CD4-positive, alpha-beta T cell treated with Interleukin-10 for 1 hour (primary cell): ENCODE results near the gene ZG16.
A peak's percentile ranks its signal among the peaks of the same experiment; 100 is the strongest.

Experiments
- DNase-seq: peaks from one replicate; pipeline ENCODE4 v3.0.0-alpha.2; 2020

ZG16 gene

DNA sequence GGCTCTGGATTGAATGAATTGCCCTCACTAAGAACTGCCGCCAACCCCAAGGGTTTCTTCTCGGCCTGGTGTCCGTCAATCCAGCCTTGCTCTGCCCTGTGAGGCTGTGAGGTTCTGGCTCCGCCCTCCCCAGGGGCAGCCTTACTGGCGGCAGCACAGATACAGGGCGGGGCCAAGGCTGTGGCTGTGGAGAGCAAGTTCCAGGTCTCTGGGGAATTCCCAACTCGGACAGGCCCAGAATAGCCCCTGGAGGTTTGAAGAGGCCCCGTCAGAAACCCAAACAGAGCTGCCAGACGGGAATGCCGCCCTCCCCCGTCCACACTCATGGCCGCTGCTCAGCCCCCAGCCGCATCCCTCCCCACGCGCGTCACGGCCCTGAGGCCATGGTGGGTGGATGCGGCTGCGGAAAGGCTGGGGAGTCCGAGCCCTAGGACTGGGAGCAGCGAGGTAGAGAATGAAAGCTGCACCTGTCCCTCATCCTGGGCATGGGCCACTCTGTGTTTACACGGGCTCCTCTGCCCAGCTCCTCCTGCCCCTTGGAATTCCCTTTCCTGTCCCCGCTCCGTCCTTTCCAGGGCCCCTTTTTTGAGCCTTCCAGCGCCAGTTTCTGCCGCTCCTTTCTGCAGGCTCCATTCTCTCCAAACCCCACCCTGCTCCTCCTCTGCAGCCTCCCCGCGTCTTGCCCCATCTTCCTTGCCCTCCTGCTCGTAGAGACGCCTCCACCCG, 33.3 kb downstream of the ZG16 start:
- peak; percentile 84 for DNase-seq

DNA sequence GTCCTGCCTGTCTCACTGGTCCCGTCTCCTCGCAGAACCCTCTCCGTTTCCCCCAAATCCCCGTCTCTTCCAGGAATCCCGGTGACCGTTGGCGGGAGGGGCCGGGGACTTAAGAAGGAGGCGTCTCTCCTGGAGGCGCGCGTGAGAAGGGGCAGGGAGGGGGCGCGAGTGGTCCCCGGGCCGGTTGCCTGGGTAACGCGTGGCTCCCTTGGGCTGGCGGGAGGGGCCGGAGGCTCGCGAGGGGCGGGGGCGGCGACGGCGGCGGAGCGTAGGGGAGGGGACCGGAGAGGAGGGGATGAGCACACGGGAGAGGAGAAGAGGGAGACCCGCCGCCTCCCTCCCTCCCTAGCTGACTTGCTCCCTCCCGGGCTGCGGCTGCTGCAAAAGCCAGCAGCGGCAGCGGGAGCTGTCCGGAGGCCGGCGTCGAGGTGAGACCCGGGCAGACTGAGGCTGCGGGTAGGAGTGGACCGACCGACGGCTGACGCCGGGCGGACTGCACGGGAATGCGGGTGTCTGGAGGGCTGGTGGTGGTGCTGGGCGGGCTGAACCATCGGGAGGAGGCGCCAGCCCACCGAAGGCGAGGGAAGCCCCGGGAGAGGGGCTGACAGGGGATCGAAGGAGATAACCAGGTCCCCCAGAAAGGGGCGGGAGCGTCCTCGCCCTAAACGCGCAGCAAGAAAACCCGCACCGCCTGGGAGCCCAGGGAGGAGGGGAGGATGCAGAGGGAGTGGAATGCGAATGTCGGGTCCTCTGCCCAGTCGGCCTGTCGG, 34.0 kb downstream of the ZG16 start, which contains the start of gene PRRT2:
Gene PRRT2, plus strand, starts transcription at position 298 of the 770 bp plus-strand sequence. CDS start 862 bp downstream, outside the sequence.
- DNase-seq: peak; percentile 62

DNA sequence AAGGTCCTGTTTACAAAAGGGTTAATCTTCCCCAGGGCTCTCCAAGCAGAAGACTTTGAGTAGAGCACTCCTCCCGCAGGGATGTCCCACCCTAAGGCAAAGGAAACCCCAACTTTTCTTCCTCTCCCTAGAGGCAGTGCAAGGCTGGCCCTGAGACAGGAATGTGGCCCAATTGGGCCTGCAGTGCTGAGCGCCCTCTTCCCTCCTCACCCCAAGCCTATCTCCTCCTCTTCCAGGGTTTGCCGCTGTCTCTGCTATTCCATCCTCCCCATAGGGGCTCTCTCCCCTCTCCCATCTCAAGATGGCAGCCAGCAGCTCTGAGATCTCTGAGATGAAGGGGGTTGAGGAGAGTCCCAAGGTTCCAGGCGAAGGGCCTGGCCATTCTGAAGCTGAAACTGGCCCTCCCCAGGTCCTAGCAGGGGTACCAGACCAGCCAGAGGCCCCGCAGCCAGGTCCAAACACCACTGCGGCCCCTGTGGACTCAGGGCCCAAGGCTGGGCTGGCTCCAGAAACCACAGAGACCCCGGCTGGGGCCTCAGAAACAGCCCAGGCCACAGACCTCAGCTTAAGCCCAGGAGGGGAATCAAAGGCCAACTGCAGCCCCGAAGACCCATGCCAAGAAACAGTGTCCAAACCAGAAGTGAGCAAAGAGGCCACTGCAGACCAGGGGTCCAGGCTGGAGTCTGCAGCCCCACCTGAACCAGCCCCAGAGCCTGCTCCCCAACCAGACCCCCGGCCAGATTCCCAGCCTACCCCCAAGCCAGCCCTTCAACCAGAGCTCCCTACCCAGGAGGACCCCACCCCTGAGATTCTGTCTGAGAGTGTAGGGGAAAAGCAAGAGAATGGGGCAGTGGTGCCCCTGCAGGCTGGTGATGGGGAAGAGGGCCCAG, 34.9 kb downstream of the ZG16 start:
- DNase-seq: no peak

DNA sequence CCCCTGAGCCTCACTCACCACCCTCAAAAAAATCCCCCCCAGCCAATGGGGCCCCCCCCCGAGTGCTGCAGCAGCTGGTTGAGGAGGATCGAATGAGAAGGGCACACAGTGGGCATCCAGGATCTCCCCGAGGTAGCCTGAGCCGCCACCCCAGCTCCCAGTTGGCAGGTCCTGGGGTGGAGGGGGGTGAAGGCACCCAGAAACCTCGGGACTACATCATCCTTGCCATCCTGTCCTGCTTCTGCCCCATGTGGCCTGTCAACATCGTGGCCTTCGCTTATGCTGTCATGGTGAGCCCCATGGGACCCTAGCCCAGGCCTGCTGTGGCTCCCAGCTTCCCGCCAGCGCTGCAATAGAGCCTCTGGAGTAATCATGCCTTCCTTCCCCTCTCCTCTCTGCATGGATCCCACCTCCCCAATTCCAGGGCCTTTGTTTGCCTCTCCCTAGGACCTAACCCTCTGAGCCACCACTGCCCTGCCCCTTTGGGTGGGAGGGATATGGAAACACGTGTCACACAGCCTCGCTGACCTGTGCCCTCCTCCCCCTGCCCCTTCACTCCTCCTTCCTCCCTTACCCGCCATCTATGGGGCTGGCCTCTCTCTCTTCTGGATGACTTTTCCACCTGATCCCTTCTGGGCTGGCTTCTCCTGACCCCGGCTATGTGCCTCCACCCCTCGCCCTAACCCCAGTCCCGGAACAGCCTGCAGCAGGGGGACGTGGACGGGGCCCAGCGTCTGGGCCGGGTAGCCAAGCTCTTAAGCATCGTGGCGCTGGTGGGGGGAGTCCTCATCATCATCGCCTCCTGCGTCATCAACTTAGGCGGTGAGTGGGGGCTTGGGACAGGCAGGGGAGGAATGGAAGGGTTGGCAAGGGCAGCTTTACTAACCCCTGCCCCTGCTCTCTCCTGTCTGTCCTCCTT, 35.8 kb downstream of the ZG16 start:
- no peak for DNase-seq

DNA sequence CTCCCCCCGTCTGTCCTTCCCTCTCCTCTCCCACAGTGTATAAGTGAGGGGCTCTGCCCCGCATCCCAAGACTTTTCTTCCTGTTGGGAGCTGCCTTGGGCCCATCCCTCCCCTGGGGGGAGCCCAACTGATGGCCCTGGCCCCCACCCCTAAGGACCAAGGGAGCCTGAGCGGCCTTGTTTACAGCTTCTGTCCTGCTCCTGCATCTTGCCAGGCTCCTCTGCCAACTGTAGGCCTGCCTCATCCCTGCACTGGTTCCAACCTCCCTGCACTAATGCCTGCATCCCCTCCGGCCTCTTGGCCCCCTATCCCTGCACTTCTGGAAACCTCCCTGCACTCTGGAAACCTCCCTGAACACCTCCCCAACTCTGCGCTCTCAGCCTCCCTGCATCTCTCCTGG, 36.5 kb downstream of the ZG16 start:
- DNase-seq: no peak

DNA sequence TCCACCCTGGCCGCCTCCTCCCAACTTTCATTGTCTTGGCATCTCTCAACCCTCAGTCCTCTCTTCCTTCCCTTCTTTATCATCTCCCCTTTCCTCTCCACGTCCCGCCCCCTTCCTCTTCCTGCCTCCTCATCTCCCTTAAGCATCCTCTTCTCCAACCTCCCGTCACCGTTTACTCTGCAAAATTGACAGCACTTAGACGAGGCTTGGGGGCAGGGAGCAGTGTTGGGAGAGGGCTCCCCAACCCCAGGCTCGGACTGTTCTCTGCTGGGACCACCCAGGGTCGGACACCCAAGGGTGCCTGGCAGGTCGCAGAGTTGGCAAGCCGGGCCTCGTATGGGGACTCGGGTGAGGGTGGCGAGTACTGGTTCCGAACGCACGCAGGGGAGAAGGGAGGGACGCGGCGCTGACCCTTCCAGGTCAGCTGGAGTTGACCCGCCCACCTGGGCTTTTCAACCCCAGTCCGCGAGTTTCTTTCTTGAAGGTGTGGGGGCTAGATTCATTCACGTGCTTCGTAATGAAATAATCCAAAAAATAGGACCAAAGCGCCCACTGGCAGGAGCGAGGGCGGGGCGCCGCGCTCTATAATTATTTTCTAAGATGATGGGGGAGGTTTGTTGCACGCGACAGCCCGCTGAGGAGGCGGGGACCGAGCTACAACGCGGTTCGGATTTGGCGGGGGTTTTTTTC, 37.1 kb downstream of the ZG16 start:
- no peak for DNase-seq

DNA sequence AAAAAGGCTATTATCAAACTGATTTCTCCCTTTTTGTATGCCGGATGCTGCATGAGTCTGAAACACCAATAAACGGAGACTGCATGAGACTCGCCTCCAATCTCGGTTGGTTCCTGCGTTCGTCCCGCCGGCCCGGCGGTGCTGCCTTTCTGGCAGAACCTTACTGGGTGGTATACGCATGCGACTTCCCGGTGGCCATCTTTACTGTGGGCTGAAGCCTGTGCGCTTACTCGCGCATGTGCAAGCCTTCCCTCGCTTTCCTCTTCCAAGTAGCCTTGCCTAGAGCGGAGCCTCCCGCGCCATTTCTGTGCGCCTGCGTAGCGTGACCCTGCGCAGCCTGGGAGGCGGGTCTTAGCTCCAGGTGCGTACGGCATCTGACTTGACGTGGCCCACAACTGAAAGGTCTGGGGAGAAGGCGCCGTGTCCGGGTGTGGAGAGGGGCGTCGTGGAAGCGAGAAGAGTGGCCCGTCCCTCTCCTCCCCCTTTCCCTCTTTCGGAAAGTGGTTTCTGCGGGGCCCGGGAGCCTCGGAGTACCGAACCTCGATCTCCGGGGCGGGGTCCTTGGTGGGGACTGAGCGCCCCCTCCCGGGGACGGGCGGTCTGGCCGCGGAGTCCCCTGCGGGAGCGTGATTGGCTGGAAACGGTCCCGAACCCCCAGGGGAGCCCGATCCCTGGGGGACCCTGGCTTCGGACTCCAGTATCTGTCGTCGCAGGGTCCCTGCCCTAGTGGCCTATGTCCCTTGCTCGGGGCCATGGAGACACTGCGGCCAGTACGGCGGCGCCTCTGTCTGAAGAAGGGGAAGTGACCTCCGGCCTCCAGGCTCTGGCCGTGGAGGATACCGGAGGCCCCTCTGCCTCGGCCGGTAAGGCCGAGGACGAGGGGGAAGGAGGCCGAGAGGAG, 38.0 kb downstream of the ZG16 start, which contains the start of gene PAGR1:
Gene PAGR1, plus strand, starts transcription at position 360 of the 901 bp plus-strand sequence. Its CDS starts 374 bp downstream, at position 734.
- DNase-seq: peak; percentile 100

DNA sequence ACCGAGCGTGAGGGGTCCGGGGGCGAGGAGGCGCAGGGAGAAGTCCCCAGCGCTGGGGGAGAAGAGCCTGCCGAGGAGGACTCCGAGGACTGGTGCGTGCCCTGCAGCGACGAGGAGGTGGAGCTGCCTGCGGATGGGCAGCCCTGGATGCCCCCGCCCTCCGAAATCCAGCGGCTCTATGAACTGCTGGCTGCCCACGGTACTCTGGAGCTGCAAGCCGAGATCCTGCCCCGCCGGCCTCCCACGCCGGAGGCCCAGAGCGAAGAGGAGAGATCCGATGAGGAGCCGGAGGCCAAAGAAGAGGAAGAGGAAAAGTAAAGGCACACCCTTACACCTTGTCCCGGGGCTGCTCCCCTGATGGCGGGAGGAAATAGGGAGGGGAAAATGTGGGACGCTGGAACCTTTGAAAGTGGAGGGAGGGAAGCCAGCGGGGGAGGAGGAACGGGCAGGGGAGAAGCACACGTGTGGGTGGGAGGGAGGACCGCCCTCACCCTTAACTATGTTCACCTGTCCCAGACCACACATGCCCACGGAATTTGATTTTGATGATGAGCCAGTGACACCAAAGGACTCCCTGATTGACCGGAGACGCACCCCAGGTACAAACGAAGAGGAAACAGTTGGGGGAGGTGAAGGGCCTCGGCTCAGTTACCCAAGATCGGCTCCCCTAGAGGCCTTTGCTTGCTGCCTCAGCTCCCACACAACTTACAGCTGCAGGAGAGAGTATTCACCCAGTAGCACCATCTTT, 38.8 kb downstream of the ZG16 start:
- DNase-seq: peak; percentile 56

DNA sequence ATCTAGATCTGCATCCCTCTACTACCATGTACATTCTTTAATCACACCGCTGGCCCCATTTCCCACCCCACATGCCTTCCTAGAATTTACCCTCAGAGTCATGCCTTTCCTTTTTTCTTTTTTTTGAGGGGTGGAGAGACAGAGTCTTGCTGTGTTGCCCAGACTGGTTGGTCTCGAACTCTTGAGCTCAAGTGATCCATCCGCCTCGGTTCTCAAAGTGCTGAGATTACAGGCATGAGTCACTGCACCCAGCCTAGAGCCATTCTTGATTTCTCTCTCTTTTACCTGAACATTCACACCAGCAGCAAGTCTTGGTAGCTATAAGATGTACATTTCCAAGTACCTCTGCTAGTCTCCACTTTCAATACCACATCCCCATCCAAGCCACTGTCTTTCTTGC, 40.0 kb downstream of the ZG16 start:
- DNase-seq: no peak

DNA sequence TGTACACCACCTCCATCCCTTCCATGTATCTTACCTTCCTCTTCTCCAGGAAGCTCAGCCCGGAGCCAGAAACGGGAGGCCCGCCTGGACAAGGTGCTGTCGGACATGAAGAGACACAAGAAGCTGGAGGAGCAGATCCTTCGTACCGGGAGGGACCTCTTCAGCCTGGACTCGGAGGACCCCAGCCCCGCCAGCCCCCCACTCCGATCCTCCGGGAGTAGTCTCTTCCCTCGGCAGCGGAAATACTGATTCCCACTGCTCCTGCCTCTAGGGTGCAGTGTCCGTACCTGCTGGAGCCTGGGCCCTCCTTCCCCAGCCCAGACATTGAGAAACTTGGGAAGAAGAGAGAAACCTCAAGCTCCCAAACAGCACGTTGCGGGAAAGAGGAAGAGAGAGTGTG, 41.5 kb downstream of the ZG16 start:
- no peak for DNase-seq

DNA sequence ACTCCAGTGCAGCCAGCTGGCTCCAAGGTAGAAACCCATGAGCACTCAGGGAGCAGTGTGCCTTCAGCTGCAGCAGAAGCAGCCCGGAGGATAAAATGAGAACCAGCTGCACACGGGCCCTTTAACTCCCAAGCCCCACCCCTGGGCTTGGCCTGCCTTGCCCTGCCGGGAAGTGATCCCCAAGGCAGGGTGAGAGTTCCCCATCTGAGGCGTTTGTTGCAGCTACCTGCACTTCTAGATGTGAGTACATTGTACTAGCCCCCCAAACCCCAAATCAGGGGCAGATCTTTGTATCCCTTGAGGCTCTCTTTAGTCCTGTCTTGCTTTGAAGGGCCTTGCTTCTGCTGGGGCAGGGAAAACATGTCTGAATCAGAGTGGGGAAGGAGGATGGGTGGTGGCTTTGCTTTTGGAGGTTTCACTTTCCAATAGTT, 42.2 kb downstream of the ZG16 start, which contains the start of gene MVP:
Gene MVP, plus strand, starts transcription at position 192 of the 431 bp plus-strand sequence. CDS start 10,088 bp downstream, outside the sequence.
- peak; percentile 81 for DNase-seq

DNA sequence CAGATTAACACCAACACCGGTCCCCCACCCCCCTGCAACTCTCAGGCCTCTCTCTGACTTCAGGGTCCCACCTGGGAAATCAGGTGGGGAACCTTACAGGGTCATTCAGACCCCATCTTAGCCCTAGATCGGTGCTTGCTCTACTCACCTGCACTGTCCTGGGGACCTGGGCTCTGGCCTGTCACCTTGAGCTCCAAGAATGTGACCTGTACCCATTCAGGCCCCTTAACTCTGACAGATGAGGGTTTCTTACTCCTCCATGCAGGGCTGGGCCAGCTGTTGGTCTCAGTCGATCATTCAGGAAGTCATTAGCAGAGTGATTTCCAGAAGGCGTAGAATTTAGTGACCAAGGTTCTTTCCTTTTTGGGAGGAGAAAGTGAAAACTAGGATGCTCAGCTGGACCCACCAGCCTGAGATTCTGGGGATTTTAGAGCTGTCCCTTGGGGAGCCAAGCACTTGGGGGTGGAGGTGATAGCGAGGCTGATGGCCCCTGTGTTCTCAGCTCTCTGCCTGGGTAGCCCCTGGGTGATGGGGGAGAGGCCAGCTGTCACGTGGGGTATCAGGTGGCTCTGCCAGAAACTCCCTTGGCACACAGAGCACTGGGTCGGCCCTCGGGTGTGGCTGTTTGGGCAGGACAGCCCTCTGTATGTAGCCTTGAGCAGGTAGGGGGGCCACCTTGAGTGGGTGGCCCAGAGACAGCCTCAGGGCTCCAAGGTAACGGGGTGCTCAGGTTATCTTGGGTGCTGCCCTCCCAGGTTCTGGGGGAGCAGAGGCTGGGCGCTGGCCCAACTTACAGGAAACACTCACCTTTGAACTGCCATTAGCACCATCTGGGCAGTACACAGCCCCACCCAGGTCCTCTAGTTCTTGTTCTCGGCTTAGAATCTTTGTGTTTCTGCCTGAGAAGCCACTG, 42.9 kb downstream of the ZG16 start:
- peak; percentile 78 for DNase-seq

DNA sequence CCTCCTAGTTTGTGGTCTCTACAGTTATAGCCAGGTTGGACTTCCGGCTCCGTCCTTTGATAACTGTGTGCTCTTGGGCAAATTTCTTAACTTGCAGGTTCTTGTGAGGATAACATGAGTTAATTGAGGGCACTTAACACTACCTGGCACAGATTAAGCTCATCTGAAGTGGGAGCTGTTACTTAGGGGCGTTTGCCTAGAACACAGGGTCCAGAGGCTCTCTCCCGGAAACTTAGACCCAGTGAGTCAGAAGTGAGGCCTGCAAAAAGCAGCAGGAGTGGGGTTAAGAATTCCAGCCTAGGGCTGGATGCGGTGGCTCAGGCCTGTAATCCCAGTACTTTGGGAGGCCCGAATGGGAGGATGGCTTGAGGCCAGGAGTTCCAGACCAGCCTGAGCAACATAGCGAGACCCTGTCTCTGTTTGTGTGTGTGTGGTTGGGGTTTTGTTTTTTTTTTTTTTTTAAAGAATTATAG, 43.6 kb downstream of the ZG16 start:
- DNase-seq: no peak

DNA sequence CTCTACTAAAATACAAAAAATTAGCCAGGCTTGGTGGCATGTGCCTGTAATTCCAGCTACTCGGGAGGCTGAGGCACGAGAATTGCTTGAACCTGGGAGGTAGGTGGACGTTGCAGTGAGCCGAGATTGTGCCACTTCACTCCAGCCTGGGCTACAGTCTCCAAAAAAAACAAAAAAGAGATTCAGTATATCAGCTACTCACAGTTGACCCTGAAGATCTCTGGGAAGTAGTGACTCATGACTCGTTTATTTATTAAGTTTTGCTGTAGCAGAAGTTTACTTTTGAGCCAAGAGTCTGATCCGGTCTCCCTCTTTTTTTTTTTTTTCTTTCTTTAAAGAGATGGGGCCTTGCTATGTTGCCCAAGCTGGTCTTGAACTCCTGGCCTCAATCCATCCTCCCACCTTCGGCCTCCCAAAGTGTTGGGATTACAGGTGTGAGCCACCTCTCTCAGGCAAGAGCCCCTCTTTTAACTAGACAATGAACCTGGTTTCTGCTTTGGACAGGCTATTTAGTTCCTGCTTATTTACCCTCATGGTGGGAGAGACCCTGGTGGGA, 46.6 kb downstream of the ZG16 start:
- no peak for DNase-seq

DNA sequence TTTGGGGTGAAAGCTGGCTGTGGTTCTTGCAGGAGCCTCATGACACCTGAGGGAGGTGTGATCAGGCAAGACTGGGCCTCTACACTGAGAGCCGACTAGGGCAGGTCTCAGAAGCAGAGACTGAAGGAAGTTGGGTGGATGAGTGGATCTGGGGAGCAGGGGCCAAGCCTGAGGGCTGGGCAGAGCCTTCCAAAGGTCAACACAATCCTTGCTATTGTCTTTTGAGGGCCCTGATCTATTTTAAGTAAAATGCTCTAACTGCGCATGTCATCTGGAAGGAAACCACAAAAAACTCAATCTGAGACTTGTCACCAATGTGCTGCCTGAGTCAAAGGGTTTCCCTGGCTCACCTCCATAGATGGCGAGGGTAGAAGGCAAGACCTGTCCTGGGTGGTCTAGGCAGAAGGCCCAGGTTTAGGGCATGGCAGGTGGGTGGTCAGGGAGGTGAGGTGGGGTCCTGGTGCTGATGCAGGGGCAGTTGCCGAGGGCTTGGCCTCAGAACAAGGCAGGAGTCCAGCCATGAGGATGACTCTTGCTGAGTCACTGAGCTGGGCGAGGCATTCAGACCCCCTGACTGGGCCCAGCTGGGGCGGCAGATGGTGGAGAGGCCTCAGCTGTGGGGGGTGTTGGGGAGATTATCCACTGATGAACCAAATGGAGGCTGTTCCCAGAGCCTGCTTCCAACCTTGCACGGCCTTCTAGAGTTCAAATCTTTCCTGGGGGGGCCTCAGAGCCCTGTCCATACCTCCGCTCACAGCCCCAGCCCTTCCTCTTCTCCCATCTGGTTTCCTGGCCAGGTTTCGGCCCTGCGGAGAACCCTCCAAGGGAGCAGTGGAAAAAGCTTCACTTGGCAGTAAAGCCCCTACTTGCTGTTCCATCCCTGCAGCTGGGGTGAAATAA, 47.3 kb downstream of the ZG16 start:
- peak; percentile 40 for DNase-seq

DNA sequence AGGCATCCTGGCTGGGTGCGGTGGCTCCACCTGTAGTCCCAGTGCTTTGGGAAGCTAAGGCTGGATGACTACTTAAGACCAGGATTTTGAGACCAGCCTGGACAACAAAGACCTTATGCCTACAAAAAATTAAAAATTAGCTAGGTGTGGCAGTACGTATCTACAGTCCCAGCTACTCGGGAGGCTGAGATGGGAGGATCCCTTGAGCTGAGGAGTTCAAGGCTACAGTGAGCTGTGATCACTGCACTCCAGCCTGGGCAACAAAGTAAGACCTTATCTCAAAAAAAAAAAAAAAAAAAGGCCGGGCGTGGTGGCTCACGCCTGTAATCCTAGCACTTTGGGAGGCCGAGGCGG, 48.3 kb downstream of the ZG16 start:
- DNase-seq: no peak

DNA sequence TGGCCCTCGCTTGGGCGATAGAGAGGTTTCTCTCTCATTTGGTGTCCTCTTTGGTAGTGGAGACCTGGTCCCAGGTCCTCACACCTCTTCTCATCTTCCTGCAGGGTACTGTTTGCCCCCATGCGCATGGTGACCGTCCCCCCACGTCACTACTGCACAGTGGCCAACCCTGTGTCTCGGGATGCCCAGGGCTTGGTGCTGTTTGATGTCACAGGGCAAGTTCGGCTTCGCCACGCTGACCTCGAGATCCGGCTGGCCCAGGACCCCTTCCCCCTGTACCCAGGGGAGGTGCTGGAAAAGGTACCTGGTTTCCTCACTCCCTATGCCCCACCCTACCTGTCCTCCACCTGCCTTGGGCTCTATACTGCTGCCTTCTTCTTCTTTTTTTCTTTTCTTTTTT, 52.7 kb downstream of the ZG16 start:
- DNase-seq: no peak
